GM21447 (cell line): ENCODE measurements around the gene KCNS1.
"Not testable (repeated sequence)": the region's sequence is repeated elsewhere in the genome, so short reads cannot be mapped to it uniquely, and the experiment has no call there.

Experiments
- ATAC-seq: cut with Tn5 transposase; IDR thresholded peaks from one replicate; pipeline ENCODE4 v1.9.1; 2021; ENCODE audit not compliant: unreplicated experiment

KCNS1 gene

DNA sequence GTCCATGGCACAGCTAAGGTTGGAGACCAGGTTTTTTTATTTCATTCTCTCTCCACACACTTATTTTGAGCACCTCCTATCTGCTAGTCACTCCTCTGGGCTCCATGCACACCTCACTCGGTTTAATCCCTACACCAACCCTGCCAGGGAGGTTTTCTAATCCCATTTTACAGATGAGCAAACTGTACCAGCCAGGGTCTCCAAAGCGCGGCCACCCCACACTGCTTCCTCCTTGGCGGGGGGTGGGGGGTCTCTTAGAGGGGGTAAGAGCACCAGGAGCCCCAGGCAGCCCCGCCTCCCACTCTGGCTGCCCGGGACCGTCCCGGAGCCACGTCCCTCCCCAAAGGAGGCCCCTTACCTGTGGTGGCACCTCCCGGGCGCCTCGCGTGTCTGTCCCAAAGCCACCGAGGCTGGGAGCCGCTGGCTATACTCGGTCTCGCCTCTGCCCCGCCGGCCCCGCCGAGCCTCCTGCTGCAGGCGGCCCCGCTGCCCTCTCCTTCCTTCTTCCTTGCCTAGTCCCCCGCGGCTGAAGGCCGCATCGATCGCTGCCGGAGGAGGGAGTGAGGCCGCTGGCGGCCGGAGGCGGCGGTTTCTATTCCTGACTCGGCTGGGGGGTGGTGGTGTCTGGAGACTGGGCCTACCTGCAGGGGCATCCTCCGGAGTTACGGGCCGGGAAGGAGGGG is at the start of gene KCNS1:
TSS of gene KCNS1 (minus strand) at position 565 of the 683 bp plus-strand sequence. CDS start 1,891 bp downstream, outside the sequence.
- no peak for ATAC-seq

DNA sequence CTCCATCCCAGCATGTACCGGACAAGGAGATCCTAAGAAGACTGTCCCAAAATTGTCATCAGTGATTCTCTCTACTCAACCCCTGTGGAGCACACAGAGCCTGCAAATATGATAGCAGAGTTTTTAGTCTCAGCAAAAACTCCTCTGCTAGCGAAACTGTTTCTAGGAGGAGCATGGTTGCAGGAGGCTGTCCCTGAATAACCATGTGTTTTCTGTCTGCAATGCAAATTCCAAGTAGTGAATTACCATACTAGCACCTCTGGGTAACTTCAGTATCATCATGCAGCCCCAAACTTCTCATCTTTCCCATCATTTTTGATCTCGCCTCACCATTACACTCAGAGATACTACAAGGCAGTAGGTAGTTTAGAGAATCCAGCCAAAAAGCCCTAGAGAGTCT is 48.1 kb upstream of the KCNS1 start:
- no peak for ATAC-seq

GRCh38 chr20:45140836-45141235 is 39.9 kb upstream of the KCNS1 start:
- ATAC-seq, result no peak

DNA sequence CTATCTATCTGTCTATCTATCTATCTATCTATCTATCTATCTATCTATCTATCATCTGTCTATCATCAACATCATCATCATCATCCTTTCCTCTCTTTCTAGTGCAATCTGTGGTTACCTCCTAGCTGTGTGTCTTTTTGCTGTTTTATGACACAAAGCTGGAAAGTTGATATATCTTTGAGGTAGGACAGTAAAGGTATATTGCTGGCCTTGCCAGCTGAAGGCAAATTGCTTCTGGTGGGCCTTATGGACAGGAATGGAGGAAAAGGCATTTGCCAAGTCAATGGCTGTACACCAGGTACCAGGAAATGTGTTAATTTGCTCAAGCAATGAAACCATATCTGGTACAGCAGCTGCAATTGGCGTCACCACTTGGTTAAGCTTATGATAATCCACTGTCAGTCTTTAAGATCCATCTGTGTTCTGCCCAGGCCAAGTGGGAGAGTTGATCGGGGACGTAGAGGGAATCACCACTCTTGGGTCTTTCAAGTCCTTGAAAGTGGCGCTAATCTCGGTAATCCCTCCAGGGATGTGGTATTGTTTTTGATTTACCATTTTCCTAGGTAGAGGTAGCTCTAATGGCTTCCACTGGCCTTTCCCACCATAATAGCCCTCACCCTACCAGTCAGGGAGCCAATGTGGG is 38.9 kb upstream of the KCNS1 start:
- not testable (repeated sequence) for ATAC-seq

GRCh38 chr20:45138561-45139300 is 37.8 kb upstream of the KCNS1 start:
- no peak for ATAC-seq

DNA sequence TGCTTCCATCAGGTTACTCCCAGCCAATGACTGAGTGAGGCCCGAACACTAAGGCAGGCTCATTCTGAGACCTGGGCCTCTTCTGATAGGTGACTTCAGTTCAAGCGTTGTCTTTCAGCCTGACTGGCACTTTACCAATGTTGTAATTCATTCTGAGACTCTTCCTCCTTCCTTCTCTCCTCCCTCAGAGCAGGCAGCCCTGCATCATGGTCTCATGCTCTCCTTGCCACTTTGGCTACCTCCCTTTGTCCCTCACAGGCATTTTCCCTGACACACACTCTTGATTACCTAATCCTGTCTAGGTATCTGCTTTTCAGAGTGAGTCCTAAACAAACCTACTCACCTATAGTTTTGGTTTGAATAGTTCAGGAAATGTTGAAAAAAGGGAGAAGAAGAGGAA is 36.0 kb upstream of the KCNS1 start:
- ATAC-seq, result no peak

DNA sequence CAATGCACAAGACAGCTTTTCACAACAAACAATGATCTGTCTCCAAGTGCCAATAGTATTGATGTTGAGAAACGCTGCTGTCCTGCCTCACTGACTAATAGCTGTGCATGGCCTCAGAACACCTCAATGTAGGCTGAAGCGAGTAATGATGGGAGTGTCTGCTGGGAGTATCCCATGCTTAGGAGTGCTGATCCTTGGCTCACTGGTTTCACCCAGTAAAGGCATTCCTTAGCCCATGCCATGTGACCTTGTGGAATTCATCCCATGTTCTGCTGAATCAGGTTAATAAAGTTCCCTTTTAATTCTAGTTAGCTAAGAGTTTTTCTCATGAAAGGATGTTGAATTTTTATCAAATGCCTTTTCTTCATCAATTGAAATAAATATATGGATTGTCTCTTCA is 27.2 kb upstream of the KCNS1 start:
- no peak for ATAC-seq

GRCh38 chr20:45124365-45124764 is 23.4 kb upstream of the KCNS1 start, which contains the start of gene WFDC12:
Gene WFDC12, minus strand, starts transcription at chr20:45124465. Its CDS starts 18 bp downstream, at chr20:45124447.
- ATAC-seq, result no peak

GRCh38 chr20:45121388-45121787 is 20.5 kb upstream of the KCNS1 start:
- no peak for ATAC-seq

- ATAC-seq, result no peak
Observed at GRCh38 chr20:45119556-45120266, 18.8 kb upstream of the KCNS1 start.

- no peak for ATAC-seq
Observed at GRCh38 chr20:45118028-45118427, 17.1 kb upstream of the KCNS1 start.

DNA sequence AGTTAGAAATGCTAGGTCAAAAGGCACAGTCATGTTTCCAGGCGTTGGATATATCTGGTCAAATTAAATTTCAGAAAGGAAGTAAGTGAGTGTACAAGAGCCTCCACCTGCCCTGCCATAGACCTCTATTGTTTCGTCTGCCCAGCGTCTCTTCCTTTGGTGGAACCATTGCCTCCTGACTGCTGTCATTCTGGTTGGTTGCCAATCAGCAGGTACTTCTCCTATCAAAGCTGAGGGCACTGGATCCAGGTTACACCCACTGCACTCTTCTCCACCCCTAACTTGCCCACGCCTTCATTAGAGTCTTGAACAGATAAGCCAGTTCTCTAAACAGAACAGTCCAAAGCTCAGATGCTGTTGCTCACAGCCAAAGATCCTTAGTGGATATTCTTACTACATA is 16.7 kb upstream of the KCNS1 start:
- no peak for ATAC-seq

DNA sequence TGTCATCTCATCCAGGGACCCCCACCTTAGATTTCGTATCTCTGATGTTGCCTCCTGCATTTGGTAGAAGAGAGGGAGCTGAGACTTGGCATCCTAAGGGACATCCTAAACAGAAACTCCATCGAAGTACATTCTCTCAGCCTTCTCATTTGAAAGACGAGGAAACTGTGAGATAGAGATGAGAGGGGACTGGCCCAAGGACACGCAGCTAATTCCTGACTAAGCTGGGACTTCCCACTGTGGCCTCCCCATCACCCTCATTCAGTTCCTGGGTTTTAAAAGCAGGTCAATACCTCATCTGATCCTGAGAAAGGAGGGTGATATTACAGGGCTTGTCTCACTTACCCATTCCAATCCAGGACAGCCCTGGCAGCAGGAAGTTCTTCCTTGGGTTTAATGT is 14.9 kb upstream of the KCNS1 start:
- ATAC-seq, result no peak

GRCh38 chr20:45115386-45115774 is 14.5 kb upstream of the KCNS1 start:
- ATAC-seq, result no peak

DNA sequence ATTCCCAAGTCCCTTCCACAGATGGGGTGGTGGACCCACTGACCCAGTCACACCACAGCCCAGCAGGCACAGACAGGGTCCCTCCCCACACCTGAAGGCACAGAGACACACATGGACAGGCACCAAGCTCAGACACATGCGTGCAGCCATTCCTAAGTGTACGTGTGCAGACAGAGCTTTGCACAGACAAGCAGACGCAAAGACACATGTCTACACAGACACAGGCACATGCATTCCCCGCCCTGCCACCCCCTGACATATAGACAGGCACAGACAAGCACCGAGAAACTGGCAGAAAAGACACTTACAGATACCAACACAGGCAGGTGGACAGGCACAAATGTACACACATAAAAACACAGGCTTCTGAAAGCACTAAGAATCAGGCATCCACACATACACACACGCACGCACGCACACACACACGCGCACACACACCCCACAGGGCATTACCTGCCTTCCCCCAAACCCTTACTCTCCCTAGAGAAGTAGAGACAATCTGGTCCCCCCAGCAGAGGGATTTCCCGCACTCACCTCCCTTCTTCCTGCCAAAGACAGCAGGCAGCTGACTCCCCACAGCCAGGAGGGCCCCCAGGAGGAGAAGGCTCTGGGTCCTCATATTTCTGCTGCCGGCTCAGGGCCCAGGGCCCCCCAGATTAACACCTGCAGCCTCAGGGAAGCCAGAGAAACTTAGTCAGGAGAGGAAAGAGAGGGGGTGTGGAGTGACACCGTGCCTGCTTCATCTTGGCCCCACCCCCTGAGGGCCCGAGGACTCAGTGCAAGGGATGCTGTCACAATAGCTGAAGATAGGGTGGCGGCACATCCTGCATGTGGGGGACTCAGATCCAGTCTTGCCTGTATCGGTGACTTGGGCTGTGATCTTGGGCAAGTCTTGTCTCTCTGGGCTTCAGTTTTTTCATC is 13.8 kb upstream of the KCNS1 start, which contains the start of gene WFDC5:
TSS of gene WFDC5 (minus strand) at position 710 of the 921 bp plus-strand sequence. CDS start at position 619, 91 bp downstream.
- no peak for ATAC-seq

DNA sequence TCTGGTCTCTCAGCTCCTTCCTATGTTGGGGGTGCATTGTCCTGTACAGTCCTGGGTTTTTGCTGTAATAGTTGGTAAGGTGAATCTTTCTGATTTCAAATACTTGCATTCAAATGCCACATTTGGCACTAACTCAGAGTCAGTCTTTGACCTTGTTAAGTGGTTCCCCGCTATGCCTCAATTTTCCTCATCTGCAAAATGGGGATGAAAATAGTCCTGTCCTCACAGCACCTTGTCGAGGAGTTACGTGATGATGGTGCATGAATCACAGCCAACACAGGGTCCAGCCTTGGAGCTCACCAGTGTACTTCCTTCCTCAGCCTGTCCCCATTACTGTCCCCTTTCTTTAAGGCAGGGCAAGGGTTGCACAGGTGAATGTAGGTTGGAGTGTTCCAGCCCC is 12.9 kb upstream of the KCNS1 start:
- no peak for ATAC-seq

DNA sequence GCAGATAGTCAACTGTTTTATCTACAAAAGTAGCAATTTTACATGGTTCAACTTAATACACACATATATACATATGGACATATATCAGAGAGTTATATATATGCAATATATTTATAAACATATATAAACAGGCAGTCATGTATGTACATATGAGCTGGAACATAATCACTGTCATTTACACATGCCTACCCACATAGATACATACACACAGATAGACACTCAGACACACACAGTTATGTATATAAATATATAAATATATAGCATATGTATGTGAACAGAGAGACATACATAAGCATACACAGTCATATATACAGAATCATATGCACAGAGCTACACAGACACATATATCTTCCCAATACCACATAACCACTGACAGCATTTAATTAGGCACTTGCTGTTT is 11.8 kb upstream of the KCNS1 start:
- ATAC-seq, result no peak

- ATAC-seq, result no peak
Observed at GRCh38 chr20:45111799-45112471, 11.0 kb upstream of the KCNS1 start.

DNA sequence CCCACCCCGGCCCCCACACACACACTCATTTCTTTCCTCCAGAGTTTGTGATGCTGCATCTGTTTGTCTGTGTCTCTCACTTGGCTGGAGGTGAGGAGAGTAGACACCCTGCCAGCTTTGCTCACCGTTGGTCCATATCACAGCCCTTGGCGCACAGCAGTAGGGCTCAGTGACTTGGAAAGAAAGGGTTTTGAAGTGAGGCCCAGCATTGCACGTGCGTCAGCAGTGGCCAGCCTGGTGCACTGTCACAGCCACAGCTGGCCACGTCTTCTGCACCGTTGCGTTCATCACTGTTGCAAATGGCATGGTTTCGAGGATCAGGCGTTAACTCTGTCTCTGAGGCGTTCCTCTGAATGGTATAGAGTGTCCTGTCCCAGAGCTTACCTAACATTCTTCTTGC is 10.4 kb upstream of the KCNS1 start:
- ATAC-seq, result no peak

GRCh38 chr20:45110301-45110700 is 9.4 kb upstream of the KCNS1 start:
- ATAC-seq, result no peak
